ENCODE results near the gene KCNMA1.

DNA sequence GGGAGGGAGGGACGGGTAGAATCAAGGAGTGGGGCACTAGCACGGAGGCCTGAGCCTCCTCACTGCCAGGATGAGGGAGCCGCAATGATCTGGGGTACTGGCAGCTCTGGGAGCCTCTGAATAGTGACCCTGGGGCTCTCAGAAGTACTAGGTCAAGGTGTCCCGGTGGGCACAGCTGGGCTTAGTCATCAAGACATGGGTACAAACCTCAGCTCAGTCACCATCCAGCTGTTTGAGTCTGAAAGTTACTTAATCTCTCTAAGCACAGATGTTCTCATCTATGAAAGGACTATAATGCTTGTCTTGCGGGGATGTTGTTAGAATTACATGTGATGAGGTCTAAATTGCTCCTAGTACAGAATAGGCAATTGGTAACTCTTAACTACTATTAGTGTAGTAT, 276.8 kb downstream of the KCNMA1 start:
- TF ChIP-seq, protein P1, sequence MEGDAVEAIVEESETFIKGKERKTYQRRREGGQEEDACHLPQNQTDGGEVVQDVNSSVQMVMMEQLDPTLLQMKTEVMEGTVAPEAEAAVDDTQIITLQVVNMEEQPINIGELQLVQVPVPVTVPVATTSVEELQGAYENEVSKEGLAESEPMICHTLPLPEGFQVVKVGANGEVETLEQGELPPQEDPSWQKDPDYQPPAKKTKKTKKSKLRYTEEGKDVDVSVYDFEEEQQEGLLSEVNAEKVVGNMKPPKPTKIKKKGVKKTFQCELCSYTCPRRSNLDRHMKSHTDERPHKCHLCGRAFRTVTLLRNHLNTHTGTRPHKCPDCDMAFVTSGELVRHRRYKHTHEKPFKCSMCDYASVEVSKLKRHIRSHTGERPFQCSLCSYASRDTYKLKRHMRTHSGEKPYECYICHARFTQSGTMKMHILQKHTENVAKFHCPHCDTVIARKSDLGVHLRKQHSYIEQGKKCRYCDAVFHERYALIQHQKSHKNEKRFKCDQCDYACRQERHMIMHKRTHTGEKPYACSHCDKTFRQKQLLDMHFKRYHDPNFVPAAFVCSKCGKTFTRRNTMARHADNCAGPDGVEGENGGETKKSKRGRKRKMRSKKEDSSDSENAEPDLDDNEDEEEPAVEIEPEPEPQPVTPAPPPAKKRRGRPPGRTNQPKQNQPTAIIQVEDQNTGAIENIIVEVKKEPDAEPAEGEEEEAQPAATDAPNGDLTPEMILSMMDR (IDR thresholded peaks at IDR 0.05; ENCODE audit: insufficient read depth, low read length, poor library complexity, severe bottlenecking) = no peak
- TF ChIP-seq EZH2phosphoT487 (conservative IDR thresholded peaks at IDR 0.05; ENCODE audit: low read length) = no peak

Measured in SU-DHL-6 (cell line).